Measurements from ENCODE around the gene FAF2. TPM values are rescaled to one million over a fixed set of nuclear protein-coding genes. Genes with fewer than 3 reads are reported as not detected.

FAF2 gene
- total and polyA plus RNA-seq, 4 donors, result 12.7 to 28.3 (median 16.5) TPM

- H3K36me3 ChIP-seq (ENCODE audit: control insufficient read depth in 4 of 4, insufficient read depth in 3 of 4, low read depth in 1 of 4, low read length in 3 of 4), result peaks cover 0 to 6% (median 3%) of the 10 kb centered on the region in 4 donors
- H3K4me1 ChIP-seq (ENCODE audit: control insufficient read depth in 4 of 4, insufficient read depth in 4 of 4, low read length in 3 of 4), result peaks cover 20 to 46% (median 42%) of the 10 kb centered on the region in 4 donors
- no peaks in the 10 kb centered on the region for H3K27me3 ChIP-seq (ENCODE audit: control insufficient read depth in 4 of 4, insufficient read depth in 4 of 4, low read length in 3 of 4)
- TF ChIP-seq, protein P1, sequence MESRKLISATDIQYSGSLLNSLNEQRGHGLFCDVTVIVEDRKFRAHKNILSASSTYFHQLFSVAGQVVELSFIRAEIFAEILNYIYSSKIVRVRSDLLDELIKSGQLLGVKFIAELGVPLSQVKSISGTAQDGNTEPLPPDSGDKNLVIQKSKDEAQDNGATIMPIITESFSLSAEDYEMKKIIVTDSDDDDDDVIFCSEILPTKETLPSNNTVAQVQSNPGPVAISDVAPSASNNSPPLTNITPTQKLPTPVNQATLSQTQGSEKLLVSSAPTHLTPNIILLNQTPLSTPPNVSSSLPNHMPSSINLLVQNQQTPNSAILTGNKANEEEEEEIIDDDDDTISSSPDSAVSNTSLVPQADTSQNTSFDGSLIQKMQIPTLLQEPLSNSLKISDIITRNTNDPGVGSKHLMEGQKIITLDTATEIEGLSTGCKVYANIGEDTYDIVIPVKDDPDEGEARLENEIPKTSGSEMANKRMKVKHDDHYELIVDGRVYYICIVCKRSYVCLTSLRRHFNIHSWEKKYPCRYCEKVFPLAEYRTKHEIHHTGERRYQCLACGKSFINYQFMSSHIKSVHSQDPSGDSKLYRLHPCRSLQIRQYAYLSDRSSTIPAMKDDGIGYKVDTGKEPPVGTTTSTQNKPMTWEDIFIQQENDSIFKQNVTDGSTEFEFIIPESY (IDR thresholded peaks at IDR 0.05), result no peak
- TF ChIP-seq MAX (IDR thresholded peaks at IDR 0.05), result peak; percentile 95
- TF ChIP-seq, protein P2, sequence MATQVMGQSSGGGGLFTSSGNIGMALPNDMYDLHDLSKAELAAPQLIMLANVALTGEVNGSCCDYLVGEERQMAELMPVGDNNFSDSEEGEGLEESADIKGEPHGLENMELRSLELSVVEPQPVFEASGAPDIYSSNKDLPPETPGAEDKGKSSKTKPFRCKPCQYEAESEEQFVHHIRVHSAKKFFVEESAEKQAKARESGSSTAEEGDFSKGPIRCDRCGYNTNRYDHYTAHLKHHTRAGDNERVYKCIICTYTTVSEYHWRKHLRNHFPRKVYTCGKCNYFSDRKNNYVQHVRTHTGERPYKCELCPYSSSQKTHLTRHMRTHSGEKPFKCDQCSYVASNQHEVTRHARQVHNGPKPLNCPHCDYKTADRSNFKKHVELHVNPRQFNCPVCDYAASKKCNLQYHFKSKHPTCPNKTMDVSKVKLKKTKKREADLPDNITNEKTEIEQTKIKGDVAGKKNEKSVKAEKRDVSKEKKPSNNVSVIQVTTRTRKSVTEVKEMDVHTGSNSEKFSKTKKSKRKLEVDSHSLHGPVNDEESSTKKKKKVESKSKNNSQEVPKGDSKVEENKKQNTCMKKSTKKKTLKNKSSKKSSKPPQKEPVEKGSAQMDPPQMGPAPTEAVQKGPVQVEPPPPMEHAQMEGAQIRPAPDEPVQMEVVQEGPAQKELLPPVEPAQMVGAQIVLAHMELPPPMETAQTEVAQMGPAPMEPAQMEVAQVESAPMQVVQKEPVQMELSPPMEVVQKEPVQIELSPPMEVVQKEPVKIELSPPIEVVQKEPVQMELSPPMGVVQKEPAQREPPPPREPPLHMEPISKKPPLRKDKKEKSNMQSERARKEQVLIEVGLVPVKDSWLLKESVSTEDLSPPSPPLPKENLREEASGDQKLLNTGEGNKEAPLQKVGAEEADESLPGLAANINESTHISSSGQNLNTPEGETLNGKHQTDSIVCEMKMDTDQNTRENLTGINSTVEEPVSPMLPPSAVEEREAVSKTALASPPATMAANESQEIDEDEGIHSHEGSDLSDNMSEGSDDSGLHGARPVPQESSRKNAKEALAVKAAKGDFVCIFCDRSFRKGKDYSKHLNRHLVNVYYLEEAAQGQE (IDR thresholded peaks at IDR 0.05), result peak; percentile 10
- WGBS, result 9% methylated on average over 43 of the region's 43 CpGs
- H3K27ac ChIP-seq (ENCODE audit: low read depth in 1 of 2, low read length in 2 of 2), result peak overlapping the region; percentile 97 to 99
- H3K9ac ChIP-seq (ENCODE audit: low read depth in 1 of 2, low read length in 2 of 2), result peak overlapping the region; percentile 44 to 70
- peak; percentile 64 for DNase-seq (ENCODE audit: low spot score)
- H3K4me3 ChIP-seq (ENCODE audit: low read depth in 1 of 3, low read length in 3 of 3), result peak overlapping the region; percentile 73 to 85 (median 78)
- no peaks in the 10 kb centered on the region for H3K9me3 ChIP-seq (ENCODE audit: control insufficient read depth in 4 of 4, low read length in 3 of 4)
These were observed 88.1 kb downstream of the FAF2 start for GRCh38 chr5:176536132-176536901.

DNA sequence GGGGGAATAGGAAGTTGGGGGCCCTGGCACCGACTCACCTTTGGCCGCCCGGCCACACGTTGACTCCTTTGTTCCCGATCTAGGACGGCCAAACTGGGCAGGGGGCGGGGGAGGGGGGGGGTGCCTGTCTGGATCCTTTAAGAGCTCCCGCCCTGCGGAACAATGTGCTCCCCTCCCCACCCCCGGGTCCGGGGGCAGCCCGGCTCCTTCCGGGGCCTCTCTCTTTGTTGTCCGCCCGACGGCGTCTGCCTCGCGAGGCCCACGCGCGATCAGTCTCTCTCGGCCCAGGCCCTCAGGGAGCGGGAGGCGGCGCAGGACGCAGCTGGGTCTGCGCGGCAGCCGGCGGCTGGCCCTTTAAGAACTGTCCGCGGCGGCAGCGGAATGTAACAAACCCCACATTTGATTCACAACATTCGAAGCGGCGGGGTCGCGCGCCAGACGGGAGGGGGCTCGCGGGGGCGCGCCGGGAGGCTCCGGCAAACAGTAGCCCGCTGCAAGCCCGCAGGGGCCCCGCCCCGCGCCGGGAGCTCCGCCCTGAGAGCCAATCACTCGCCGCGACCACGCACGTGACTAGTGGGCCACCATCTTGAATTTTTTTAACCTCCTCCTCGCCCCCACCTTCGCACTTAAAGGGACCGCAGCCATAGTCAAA lies 88.8 kb downstream of the FAF2 start, which contains the start of gene RNF44:
Gene RNF44, minus strand, starts transcription at position 501 of the 652 bp plus-strand sequence. CDS start 4,930 bp downstream, outside the sequence.
- DNase-seq (ENCODE audit: low spot score), result peak; percentile 95
- TF ChIP-seq GABPA (IDR thresholded peaks at IDR 0.05 in 1 of 2, conservative IDR thresholded peaks at IDR 0.05 in 1 of 2) (no peak), YY1 (IDR thresholded peaks at IDR 0.05) (peak; percentile 94)
- TF ChIP-seq, protein P1 (IDR thresholded peaks at IDR 0.05), result no peak
- no peaks in the 10 kb centered on the region for H3K27me3 ChIP-seq (ENCODE audit: control insufficient read depth in 4 of 4, insufficient read depth in 4 of 4, low read length in 3 of 4)
- under 1% methylated on average over 63 of the region's 63 CpGs for WGBS
- peaks cover 20 to 46% (median 43%) of the 10 kb centered on the region in 4 donors for H3K4me1 ChIP-seq (ENCODE audit: control insufficient read depth in 4 of 4, insufficient read depth in 4 of 4, low read length in 3 of 4)
- H3K4me3 ChIP-seq (ENCODE audit: low read depth in 1 of 3, low read length in 3 of 3), result peak within 1 kb of the TSS; percentile 78 to 94 (median 85)
- H3K27ac ChIP-seq (ENCODE audit: low read depth in 1 of 2, low read length in 2 of 2), result peak within 1 kb of the TSS; percentile 97 to 99
- no peaks in the 10 kb centered on the region for H3K9me3 ChIP-seq (ENCODE audit: control insufficient read depth in 4 of 4, low read length in 3 of 4)
- H3K9ac ChIP-seq (ENCODE audit: low read depth in 1 of 2, low read length in 2 of 2), result peak within 1 kb of the TSS; percentile 82 to 85
- H3K36me3 ChIP-seq (ENCODE audit: control insufficient read depth in 4 of 4, insufficient read depth in 3 of 4, low read depth in 1 of 4, low read length in 3 of 4), result no peaks in the 10 kb centered on the region

All from liver (tissue), 9 donors.